Inflammatory macrophage treated with lipopolysaccharide for 4 hours (primary cell): ENCODE measurements around the gene FRMPD4.
"Not testable (repeated sequence)": the region's sequence is repeated elsewhere in the genome, so short reads cannot be mapped to it uniquely, and the experiment has no call there.

Experiments
- DNase-seq: peaks from one replicate; pipeline ENCODE4 v3.0.0-alpha.2; 2020

Gene FRMPD4

GRCh38 chrX:12446342-12447075, 308.2 kb downstream of the FRMPD4 start:
- DNase-seq: no peak

- DNase-seq: no peak
Measured at GRCh38 chrX:12447448-12448064, 309.3 kb downstream of the FRMPD4 start.

GRCh38 chrX:12452268-12452667, 314.0 kb downstream of the FRMPD4 start:
- no peak for DNase-seq

GRCh38 chrX:12460929-12461328, 322.7 kb downstream of the FRMPD4 start:
- no peak for DNase-seq

GRCh38 chrX:12463052-12463451, 324.8 kb downstream of the FRMPD4 start:
- DNase-seq: no peak

- no peak for DNase-seq
Measured at GRCh38 chrX:12463873-12464272, 325.6 kb downstream of the FRMPD4 start.

- DNase-seq: no peak
Measured at GRCh38 chrX:12467321-12467720, 329.0 kb downstream of the FRMPD4 start.

GRCh38 chrX:12469296-12469695, 331.0 kb downstream of the FRMPD4 start:
- DNase-seq: no peak

GRCh38 chrX:12471061-12471460, 332.8 kb downstream of the FRMPD4 start:
- DNase-seq: no peak

GRCh38 chrX:12480956-12481355, 342.7 kb downstream of the FRMPD4 start:
- DNase-seq: no peak

GRCh38 chrX:12488220-12488619, 349.9 kb downstream of the FRMPD4 start:
- no peak for DNase-seq

GRCh38 chrX:12488771-12489170, 350.5 kb downstream of the FRMPD4 start:
- DNase-seq: no peak

GRCh38 chrX:12489341-12489740, 351.1 kb downstream of the FRMPD4 start:
- no peak for DNase-seq

GRCh38 chrX:12494400-12495138, 356.3 kb downstream of the FRMPD4 start:
- no peak for DNase-seq

GRCh38 chrX:12496343-12496742, 358.1 kb downstream of the FRMPD4 start:
- no peak for DNase-seq

GRCh38 chrX:12497832-12498591, 359.7 kb downstream of the FRMPD4 start:
- peak; percentile 5 for DNase-seq

GRCh38 chrX:12505127-12505526, 366.9 kb downstream of the FRMPD4 start:
- DNase-seq: no peak

- DNase-seq: peak; percentile 4
Measured at GRCh38 chrX:12515384-12515783, 377.1 kb downstream of the FRMPD4 start.

- no peak for DNase-seq
Measured at GRCh38 chrX:12526306-12526705, 388.0 kb downstream of the FRMPD4 start.

GRCh38 chrX:12538096-12538495, 399.8 kb downstream of the FRMPD4 start:
- not testable (repeated sequence) for DNase-seq

GRCh38 chrX:12542251-12542650, 404.0 kb downstream of the FRMPD4 start:
- DNase-seq: not testable (repeated sequence)

GRCh38 chrX:12548341-12548740, 410.1 kb downstream of the FRMPD4 start:
- DNase-seq: no peak

GRCh38 chrX:12548746-12549145, 410.5 kb downstream of the FRMPD4 start:
- no peak for DNase-seq
